Mucosa of descending colon (tissue), 3 donors: Measurements from ENCODE around the gene PKIB. TPM values are rescaled to one million over a fixed set of nuclear protein-coding genes. Genes with fewer than 3 reads are reported as not detected.

Source experiments
- ATAC-seq: fragments of 200-7000 bp; cut with Tn5 transposase; one replicate; pipeline ENCODE4 v1.9.1; 2020; ENCODE audit warnings: mild to moderate bottlenecking, moderate library complexity
- DNase-seq, 3 donors: peaks; one replicate each; pipeline ENCODE4 v3.0.0-alpha.2; 2020
- H3K36me3 ChIP-seq: fragments of 200-600 bp; one replicate; pipeline ENCODE4 v1.8.0; 2021; ENCODE audit warnings: low read depth, mild to moderate bottlenecking
- H3K4me1 ChIP-seq: fragments of 200-600 bp; one replicate; pipeline ENCODE4 v1.8.0; 2021; ENCODE audit warnings: low read depth, mild to moderate bottlenecking
- H3K4me3 ChIP-seq: fragments of 200-600 bp; one replicate; pipeline ENCODE4 v1.8.0; 2021; ENCODE audit warnings: mild to moderate bottlenecking
- H3K9me3 ChIP-seq: fragments of 200-600 bp; one replicate; pipeline ENCODE4 v1.8.0; 2021; ENCODE audit warnings: mild to moderate bottlenecking
- CTCF ChIP-seq: fragments of 200-600 bp; IDR thresholded peaks from one replicate; pipeline ENCODE4 v1.8.0; 2022; ENCODE audit warnings: antibody characterized with exemption, mild to moderate bottlenecking
- intact Hi-C, 2 donors: fragments of 100-400 bp; cut with DNase I in 1 of 2; cut with micrococcal nuclease in 1 of 2; formaldehyde crosslinking; loops; one replicate each; pipeline versions ENCODE4 v1.11.0 to v1.11.1; 2022; cut with DNase I, micrococcal nuclease
- total RNA-seq, 3 donors: library from RNA; stranded (reverse); fragmentation: NEBNext Ultra II Directional in 2 of 3; extraction: Animal tissue kit (Norgen Biotek cat#: 25700) in 2 of 3; gene quantifications; one replicate each; pipeline versions ENCODE4 v1.2.1 to v1.2.4, GENCODE V29; 2021 to 2023
- donor health status: DM: no; HTN: no; CAD: no; lungs with moderate emphysema.
- donor health status: DM: no; HTN: no; CAD: no.
- donor health status: DM: no; HTN: yes; CAD: no.

Gene PKIB
- total RNA-seq, 3 donors from 2014 or later: 75.1 to 214 (median 122) TPM

- Histone ChIP-seq H3K4me3 (no peak overlapping the region), H3K9me3 (no peaks in the 10 kb centered on the region), H3K4me1 (no peaks in the 10 kb centered on the region), H3K36me3 (no peaks in the 10 kb centered on the region)
- no peak for ATAC-seq
- no peak for TF ChIP-seq CTCF
- intact Hi-C loops: no loop called here
- no peak for DNase-seq
Measured at GRCh38 chr6:122715725-122716124, 105.5 kb downstream of the PKIB start.

- DNase-seq (no peak), ATAC-seq (peak; percentile 29)
- intact Hi-C loops: no loop called here
- TF ChIP-seq CTCF: no peak
- Histone ChIP-seq H3K4me3 (no peak overlapping the region), H3K4me1 (no peaks in the 10 kb centered on the region), H3K36me3 (no peaks in the 10 kb centered on the region), H3K9me3 (no peaks in the 10 kb centered on the region)
Measured at GRCh38 chr6:122717350-122717749, 107.1 kb downstream of the PKIB start.

GRCh38 chr6:122718616-122719015, 108.4 kb downstream of the PKIB start:
- DNase-seq (no peak), ATAC-seq (no peak)

GRCh38 chr6:122719176-122719575, 109.0 kb downstream of the PKIB start:
- no peaks in the 10 kb centered on the region for H3K4me1 ChIP-seq
- no peak for DNase-seq
- no peak overlapping the region for H3K4me3 ChIP-seq
- ATAC-seq: no peak
- no peaks in the 10 kb centered on the region for H3K36me3 ChIP-seq
- no peak for TF ChIP-seq CTCF
- intact Hi-C loops: no loop called here
- H3K9me3 ChIP-seq: no peaks in the 10 kb centered on the region

More at GRCh38 chr6:122718616-122719015, 108.4 kb downstream of the PKIB start:
- no peak overlapping the region for H3K4me3 ChIP-seq
- H3K4me1 ChIP-seq: no peaks in the 10 kb centered on the region
- TF ChIP-seq CTCF: no peak
- H3K36me3 ChIP-seq: no peaks in the 10 kb centered on the region
- H3K9me3 ChIP-seq: no peaks in the 10 kb centered on the region
- intact Hi-C loops: no loop called here

- no peak for DNase-seq
- H3K4me1 ChIP-seq: no peaks in the 10 kb centered on the region
- TF ChIP-seq CTCF: no peak
- no peak overlapping the region for H3K4me3 ChIP-seq
- no peaks in the 10 kb centered on the region for H3K36me3 ChIP-seq
- no peak for ATAC-seq
- no peaks in the 10 kb centered on the region for H3K9me3 ChIP-seq
- intact Hi-C loops: no loop called here
Measured at GRCh38 chr6:122722746-122723145, 112.5 kb downstream of the PKIB start.

- ATAC-seq (no peak), DNase-seq (peak in 1 of 3 donors; percentile 37)
- TF ChIP-seq CTCF: no peak
- no peaks in the 10 kb centered on the region for H3K36me3 ChIP-seq
- no peak overlapping the region for H3K4me3 ChIP-seq
- no peaks in the 10 kb centered on the region for H3K9me3 ChIP-seq
- no peaks in the 10 kb centered on the region for H3K4me1 ChIP-seq
- intact Hi-C loops: no loop called here
Measured at GRCh38 chr6:122726649-122727048, 116.4 kb downstream of the PKIB start.
